ENCODE measurements around the gene L3MBTL2.

GRCh38 chr22:41171996-41172395 lies 33.1 kb upstream of the L3MBTL2 start:
- TF ChIP-seq YY1 (IDR thresholded peaks at IDR 0.05; ENCODE audit: insufficient read depth, insufficient read length) (no peak), ZNF274 (IDR thresholded peaks at IDR 0.05; ENCODE audit: low read depth, low read length) (no peak), SUZ12 (IDR thresholded peaks at IDR 0.05; ENCODE audit: extremely low read depth, insufficient read depth, insufficient read length) (no peak)

All from NT2/D1 (cell line).